Muscle layer of colon (tissue), 2 donors: ENCODE results near the gene FAM98B.
"Not testable (repeated sequence)": the region's sequence is repeated elsewhere in the genome, so short reads cannot be mapped to it uniquely, and the experiment has no call there.

Experiments used
- H3K27ac ChIP-seq: one replicate; pipeline ENCODE4 v1.7.0; 2013; ENCODE audit warnings: low read depth, mild to moderate bottlenecking, low read length, moderate library complexity
- H3K27me3 ChIP-seq, 2 donors: one replicate each; pipeline ENCODE4 v1.7.0; 2013; ENCODE audit warnings: low read length in 2 of 2, mild to moderate bottlenecking in 2 of 2; ENCODE audit not compliant: insufficient read depth in 2 of 2, control insufficient read depth in 1 of 2
- H3K36me3 ChIP-seq: one replicate; pipeline ENCODE4 v1.7.0; 2013; ENCODE audit warnings: mild to moderate bottlenecking, low read length; ENCODE audit not compliant: insufficient read depth
- H3K4me1 ChIP-seq: one replicate; pipeline ENCODE4 v1.7.0; 2013; ENCODE audit warnings: mild to moderate bottlenecking, low read length; ENCODE audit not compliant: insufficient read depth
- H3K4me3 ChIP-seq, 2 donors: one replicate each; pipeline ENCODE4 v1.7.0; 2013; ENCODE audit warnings: low read length in 2 of 2, low read depth in 1 of 2, mild to moderate bottlenecking in 1 of 2, moderate library complexity in 1 of 2
- H3K9ac ChIP-seq: one replicate; pipeline ENCODE4 v1.7.0; 2013; ENCODE audit warnings: low read length
- H3K9me3 ChIP-seq: one replicate; pipeline ENCODE4 v1.7.0; 2013; ENCODE audit warnings: mild to moderate bottlenecking, low read length
- donor health status: abdominal sarcoma.
- donor health status: Adenocarcinoma of cecum.

FAM98B gene

GRCh38 chr15:38436993-38437392 is 16.9 kb upstream of the FAM98B start:
- no peak overlapping the region for H3K9ac ChIP-seq
- no peak overlapping the region for H3K4me3 ChIP-seq
- no peaks in the 10 kb centered on the region for H3K9me3 ChIP-seq
- no peaks in the 10 kb centered on the region for H3K4me1 ChIP-seq
- H3K27me3 ChIP-seq = no peaks in the 10 kb centered on the region
- no peaks in the 10 kb centered on the region for H3K36me3 ChIP-seq
- H3K27ac ChIP-seq = no peak overlapping the region

- H3K9ac ChIP-seq, H3K9me3 ChIP-seq, H3K27ac ChIP-seq, H3K4me1 ChIP-seq, H3K4me3 ChIP-seq, H3K27me3 ChIP-seq, H3K36me3 ChIP-seq: not testable (repeated sequence)
These were observed 16.3 kb upstream of the FAM98B start for GRCh38 chr15:38437603-38438002.

DNA sequence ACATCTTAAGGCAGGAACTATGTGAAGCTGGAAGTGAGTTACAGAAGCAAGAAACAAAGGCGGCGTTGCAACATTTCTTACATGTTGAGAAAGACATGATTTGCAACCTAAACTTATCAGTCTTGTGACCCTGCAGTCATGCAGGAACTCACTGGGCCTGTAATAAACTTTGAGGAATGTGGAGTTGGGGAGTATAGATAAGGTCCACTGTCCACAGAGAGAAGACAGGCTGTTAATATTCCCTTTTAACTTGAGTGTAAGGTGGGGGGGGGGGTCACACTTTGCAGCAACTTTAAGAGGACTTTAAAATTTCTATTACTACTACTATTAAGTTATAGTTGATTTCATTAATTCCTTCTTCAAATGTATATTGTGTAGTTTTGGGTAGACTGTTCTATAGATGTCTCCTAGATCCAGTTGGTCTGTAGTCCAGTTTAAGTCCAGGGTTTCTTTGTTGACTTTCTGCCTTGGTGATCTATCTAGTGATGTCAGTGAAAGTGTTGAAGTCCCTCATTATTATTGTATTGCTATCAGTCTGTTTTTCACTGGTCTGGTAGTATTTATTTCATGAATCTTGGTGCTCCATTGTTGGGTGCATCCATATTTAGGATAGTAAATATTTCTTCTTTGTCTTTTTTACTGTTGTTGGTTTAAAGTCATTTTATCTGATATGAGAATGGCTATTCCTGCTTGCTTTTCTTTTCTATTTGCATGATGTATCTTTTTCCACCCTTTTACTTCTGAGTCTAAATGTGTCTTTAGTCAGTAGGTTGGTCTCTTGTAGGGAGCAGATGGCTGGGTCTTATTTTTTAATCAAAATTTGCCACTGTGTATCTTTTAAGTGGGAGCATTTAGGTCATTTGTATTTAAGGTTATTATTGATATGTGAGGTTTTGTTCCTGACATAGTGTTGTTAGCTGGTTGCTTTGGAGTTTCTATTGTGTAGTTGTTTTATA is 15.6 kb upstream of the FAM98B start:
- H3K4me3 ChIP-seq = no peak overlapping the region
- no peaks in the 10 kb centered on the region for H3K36me3 ChIP-seq
- H3K9ac ChIP-seq = no peak overlapping the region
- no peak overlapping the region for H3K27ac ChIP-seq
- H3K9me3 ChIP-seq = no peaks in the 10 kb centered on the region
- no peaks in the 10 kb centered on the region for H3K27me3 ChIP-seq
- no peaks in the 10 kb centered on the region for H3K4me1 ChIP-seq

DNA sequence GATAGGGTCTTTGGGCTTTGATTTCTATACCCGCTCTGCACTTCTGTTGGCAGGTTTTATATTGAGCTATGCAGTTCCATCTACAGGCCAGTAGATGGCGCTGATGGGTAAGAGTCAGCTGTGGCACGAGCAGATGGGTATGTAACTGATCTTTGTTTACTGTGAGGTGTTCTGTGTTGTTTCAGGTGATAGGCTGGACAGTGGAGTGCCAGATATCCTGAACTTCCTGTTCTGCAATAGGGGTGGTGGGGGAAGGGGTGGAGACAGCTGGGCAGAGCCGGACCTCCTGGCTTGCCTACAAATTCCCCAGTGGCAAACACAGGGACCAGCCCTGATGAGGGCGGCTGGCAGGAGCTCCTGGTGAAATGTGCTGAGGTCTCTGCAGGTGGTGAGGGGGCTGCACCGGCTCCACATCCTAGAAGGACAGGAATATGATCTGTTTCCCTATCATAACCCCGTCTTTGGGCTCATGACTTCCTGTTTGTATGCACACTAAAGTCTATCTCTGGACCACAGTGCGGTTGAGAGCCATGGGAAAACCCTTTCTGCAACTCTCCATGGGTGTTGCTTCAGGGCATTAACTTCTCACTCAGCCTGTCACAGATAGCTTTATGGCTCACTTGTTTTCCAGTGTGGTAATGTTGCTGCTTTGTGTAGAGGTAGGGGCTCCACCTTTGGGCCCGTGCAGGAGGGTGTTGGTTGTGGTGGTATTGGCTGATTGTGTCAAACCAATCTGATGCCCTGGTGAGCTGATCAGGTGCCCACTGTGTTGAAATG is 13.4 kb upstream of the FAM98B start:
- Histone ChIP-seq H3K36me3 (no peaks in the 10 kb centered on the region), H3K4me3 (no peak overlapping the region)

DNA sequence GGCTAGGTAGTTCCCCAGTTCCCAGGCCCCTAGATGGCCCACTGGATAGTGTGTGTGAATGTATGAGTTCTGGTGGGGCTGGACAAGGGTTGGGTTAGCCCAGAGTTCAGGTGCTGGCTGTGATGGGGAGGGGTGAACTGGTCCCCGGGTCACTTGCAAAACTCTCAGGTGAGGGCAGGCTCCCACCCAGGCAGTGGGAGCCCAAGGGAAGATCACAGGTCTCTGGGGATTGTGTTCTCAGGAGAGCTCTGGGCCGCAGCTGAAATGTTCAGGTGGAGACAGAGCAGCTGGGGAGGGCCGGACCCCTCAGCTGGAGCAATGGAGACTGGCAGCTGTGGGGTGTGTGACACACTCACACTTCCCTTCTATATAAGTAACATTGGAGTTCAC is 12.8 kb upstream of the FAM98B start:
- Histone ChIP-seq H3K4me1 (no peaks in the 10 kb centered on the region), H3K9me3 (no peaks in the 10 kb centered on the region), H3K4me3 (no peak overlapping the region), H3K27me3 (no peaks in the 10 kb centered on the region), H3K36me3 (no peaks in the 10 kb centered on the region), H3K9ac (no peak overlapping the region), H3K27ac (no peak overlapping the region)

More for the DNA sequence above, 13.4 kb upstream of the FAM98B start:
- no peak overlapping the region for H3K9ac ChIP-seq
- no peak overlapping the region for H3K27ac ChIP-seq
- no peaks in the 10 kb centered on the region for H3K4me1 ChIP-seq
- H3K9me3 ChIP-seq = no peaks in the 10 kb centered on the region
- no peaks in the 10 kb centered on the region for H3K27me3 ChIP-seq

DNA sequence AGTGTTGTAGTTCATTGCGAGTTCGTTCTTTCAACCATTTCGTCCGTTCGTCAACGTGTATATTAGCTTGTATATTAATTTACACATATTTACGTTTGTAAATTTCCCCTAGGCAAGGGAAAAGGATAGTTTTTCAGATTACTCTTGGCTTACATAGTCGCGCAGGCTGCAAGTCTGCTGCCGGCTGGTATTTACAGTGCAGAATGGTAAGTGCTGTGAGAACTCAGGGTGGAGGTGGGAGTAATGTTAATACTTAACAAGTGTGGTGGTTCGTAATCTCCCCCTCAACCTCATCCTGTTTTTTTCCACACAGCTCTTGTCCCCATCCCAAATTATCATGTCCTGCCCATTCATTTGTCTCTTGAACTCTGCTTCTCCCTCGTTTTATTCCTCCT is 766 bp downstream of the FAM98B start:
- H3K27ac ChIP-seq = peak overlapping the region; percentile 79
- no peaks in the 10 kb centered on the region for H3K9me3 ChIP-seq
- H3K9ac ChIP-seq = peak overlapping the region; percentile 96
- H3K36me3 ChIP-seq = no peaks in the 10 kb centered on the region
- H3K4me3 ChIP-seq = peak overlapping the region; percentile 75 to 97
- peaks cover 13% of the 10 kb centered on the region for H3K4me1 ChIP-seq
- no peaks in the 10 kb centered on the region for H3K27me3 ChIP-seq

- H3K36me3 ChIP-seq = no peaks in the 10 kb centered on the region
- H3K27ac ChIP-seq = no peak overlapping the region
- peak overlapping the region; percentile 75 to 97 for H3K4me3 ChIP-seq
- H3K27me3 ChIP-seq = no peaks in the 10 kb centered on the region
- peaks cover 13% of the 10 kb centered on the region for H3K4me1 ChIP-seq
- peak overlapping the region; percentile 96 for H3K9ac ChIP-seq
- H3K9me3 ChIP-seq = no peaks in the 10 kb centered on the region
These were observed 1.2 kb downstream of the FAM98B start for GRCh38 chr15:38455092-38455491.

DNA sequence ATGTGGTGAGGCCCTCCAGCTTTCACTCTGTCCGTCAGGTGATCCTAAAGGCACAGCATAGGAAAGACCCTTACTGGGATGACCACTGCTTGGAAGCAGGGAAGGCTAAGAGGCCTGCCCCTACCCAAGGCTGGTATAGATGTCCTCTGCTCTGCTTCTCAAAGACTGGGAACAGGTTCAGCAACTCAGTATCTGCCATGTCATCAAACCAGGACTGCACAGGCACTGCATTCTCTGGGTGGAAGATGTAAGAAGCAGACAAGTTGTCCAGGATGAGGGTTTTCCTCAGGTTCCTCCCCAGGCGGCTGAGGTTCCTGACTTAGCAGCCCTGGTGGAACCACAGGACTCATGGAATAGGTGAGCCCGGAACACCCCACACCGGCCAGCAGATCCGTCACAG is 4.7 kb downstream of the FAM98B start:
- no peaks in the 10 kb centered on the region for H3K36me3 ChIP-seq

GRCh38 chr15:38459480-38459879 is 5.6 kb downstream of the FAM98B start:
- Histone ChIP-seq H3K27me3 (no peaks in the 10 kb centered on the region), H3K4me3 (no peak overlapping the region), H3K36me3 (no peaks in the 10 kb centered on the region), H3K4me1 (peaks cover 13% of the 10 kb centered on the region), H3K9ac (no peak overlapping the region), H3K9me3 (no peaks in the 10 kb centered on the region), H3K27ac (no peak overlapping the region)

More for the DNA sequence above, 4.7 kb downstream of the FAM98B start:
- Histone ChIP-seq H3K27me3 (no peaks in the 10 kb centered on the region), H3K4me1 (peaks cover 13% of the 10 kb centered on the region), H3K9me3 (no peaks in the 10 kb centered on the region), H3K9ac (no peak overlapping the region), H3K4me3 (no peak overlapping the region), H3K27ac (no peak overlapping the region)

DNA sequence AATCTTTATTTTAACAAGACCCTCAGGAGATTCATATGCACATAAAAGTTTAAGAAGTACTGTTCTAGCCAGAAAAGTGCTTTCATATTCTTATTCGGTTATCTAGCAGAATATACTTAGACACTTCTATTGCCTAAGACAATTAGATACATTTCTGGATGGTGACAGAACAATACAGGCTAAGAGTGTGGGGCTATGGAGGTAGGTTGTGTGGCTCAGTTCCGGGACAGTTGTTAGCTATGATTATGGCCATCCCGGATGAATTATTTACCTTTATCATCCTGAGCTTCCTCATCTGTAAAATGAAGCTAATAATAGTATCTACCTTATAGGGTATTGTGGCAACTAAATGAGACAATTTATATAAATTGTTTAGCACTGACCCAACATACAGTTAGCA is 6.6 kb downstream of the FAM98B start:
- H3K36me3 ChIP-seq = no peaks in the 10 kb centered on the region
- peaks cover 6% of the 10 kb centered on the region for H3K4me1 ChIP-seq
- H3K9me3 ChIP-seq = no peaks in the 10 kb centered on the region
- no peak overlapping the region for H3K9ac ChIP-seq
- no peaks in the 10 kb centered on the region for H3K27me3 ChIP-seq
- H3K27ac ChIP-seq = no peak overlapping the region
- H3K4me3 ChIP-seq = no peak overlapping the region

DNA sequence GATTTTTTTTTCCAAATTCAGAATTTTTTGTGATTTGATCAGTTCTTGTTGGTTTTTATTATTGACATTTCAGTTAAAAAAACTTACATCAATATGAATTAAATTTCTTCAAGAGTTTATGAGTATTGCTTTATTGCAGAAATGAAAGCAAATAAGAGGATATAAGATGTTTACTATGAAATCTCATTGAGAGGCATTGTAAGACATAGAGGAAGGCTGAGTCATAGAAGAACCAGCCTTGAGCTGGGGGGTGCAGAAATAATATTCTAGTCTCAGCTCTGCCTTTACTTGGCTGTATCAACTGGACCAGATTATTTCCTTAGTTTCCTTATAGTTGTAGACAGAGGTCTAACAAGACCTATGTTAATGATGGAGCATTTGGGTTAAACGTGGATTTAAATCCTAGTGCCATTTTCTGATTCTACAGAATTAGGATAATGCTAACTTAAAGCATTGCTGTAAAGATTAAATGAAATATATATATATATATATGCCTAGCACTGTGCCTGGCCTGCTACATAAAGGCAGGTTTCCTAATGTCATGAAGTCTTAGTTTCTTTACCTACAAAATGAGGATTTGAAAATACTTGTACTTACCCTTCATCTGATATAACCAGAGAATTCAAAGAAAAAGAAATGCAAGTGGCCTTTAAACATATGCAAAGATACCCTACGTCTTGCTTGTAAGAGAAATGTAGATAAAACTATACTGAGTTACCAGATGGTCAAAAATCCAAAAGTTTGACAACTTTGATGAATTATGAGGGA is 7.3 kb downstream of the FAM98B start:
- Histone ChIP-seq H3K9me3 (no peaks in the 10 kb centered on the region), H3K27me3 (no peaks in the 10 kb centered on the region), H3K4me1 (no peaks in the 10 kb centered on the region), H3K9ac (no peak overlapping the region), H3K36me3 (no peaks in the 10 kb centered on the region), H3K27ac (no peak overlapping the region), H3K4me3 (no peak overlapping the region)
